GM19023 (cell line): ENCODE data around the gene SETDB2.
A peak's percentile ranks its signal among the peaks of the same experiment; 100 is the strongest.

Experiments
- ATAC-seq: cut with Tn5 transposase; IDR thresholded peaks from one replicate; pipeline ENCODE4 v1.9.1; 2021; ENCODE audit warnings: mild to moderate bottlenecking, moderate library complexity; ENCODE audit not compliant: unreplicated experiment

Gene SETDB2

GRCh38 chr13:49443704-49444523 lies at the start of gene SETDB2, which contains the start of gene CAB39L:
SETDB2 (plus strand) TSS chr13:49444274; CDS start chr13:49451894, 7,620 bp downstream.
CAB39L (minus strand) TSS chr13:49444064; CDS start chr13:49382910, 61,154 bp downstream.
- ATAC-seq, result peak; percentile 96

- no peak for ATAC-seq
Measured at GRCh38 chr13:49395451-49395865, 48.6 kb upstream of the SETDB2 start.

GRCh38 chr13:49395878-49396380 lies 48.1 kb upstream of the SETDB2 start:
- no peak for ATAC-seq

GRCh38 chr13:49399801-49400472 lies 44.1 kb upstream of the SETDB2 start:
- ATAC-seq, result no peak

- peak; percentile 69 for ATAC-seq
Measured at GRCh38 chr13:49400755-49401659, 43.1 kb upstream of the SETDB2 start.

- ATAC-seq, result no peak
Measured at GRCh38 chr13:49403996-49404702, 39.9 kb upstream of the SETDB2 start.

- ATAC-seq, result no peak
Measured at GRCh38 chr13:49404703-49405020, 39.4 kb upstream of the SETDB2 start.

GRCh38 chr13:49407068-49407467 lies 37.0 kb upstream of the SETDB2 start:
- no peak for ATAC-seq

- ATAC-seq, result no peak
Measured at GRCh38 chr13:49407936-49408335, 36.1 kb upstream of the SETDB2 start.

GRCh38 chr13:49409008-49409407 lies 35.1 kb upstream of the SETDB2 start:
- ATAC-seq, result no peak

- no peak for ATAC-seq
Measured at GRCh38 chr13:49410006-49410405, 34.1 kb upstream of the SETDB2 start.

- no peak for ATAC-seq
Measured at GRCh38 chr13:49410477-49410876, 33.6 kb upstream of the SETDB2 start.

- ATAC-seq, result no peak
Measured at GRCh38 chr13:49411353-49411752, 32.7 kb upstream of the SETDB2 start.

GRCh38 chr13:49412749-49413148 lies 31.3 kb upstream of the SETDB2 start:
- ATAC-seq, result no peak

GRCh38 chr13:49417161-49417560 lies 26.9 kb upstream of the SETDB2 start:
- no peak for ATAC-seq

- no peak for ATAC-seq
Measured at GRCh38 chr13:49418206-49418605, 25.9 kb upstream of the SETDB2 start.

GRCh38 chr13:49419276-49419675 lies 24.8 kb upstream of the SETDB2 start:
- no peak for ATAC-seq

GRCh38 chr13:49421391-49421790 lies 22.7 kb upstream of the SETDB2 start:
- peak; percentile 72 for ATAC-seq

- no peak for ATAC-seq
Measured at GRCh38 chr13:49424011-49424560, 20.0 kb upstream of the SETDB2 start.
